ENCODE measurements around the gene PON2. TPM values are rescaled to one million over a fixed set of nuclear protein-coding genes. Genes with fewer than 3 reads are reported as not detected.
"Not testable (repeated sequence)": the region's sequence is repeated elsewhere in the genome, so short reads cannot be mapped to it uniquely, and the experiment has no call there.

PON2 gene
- total and polyA plus RNA-seq, 10 of the 15 experiments (the other 5 are each of a cell fraction or from before 2014, with no cell fraction given) = 22.9 to 127 (median 46.1) TPM

DNA sequence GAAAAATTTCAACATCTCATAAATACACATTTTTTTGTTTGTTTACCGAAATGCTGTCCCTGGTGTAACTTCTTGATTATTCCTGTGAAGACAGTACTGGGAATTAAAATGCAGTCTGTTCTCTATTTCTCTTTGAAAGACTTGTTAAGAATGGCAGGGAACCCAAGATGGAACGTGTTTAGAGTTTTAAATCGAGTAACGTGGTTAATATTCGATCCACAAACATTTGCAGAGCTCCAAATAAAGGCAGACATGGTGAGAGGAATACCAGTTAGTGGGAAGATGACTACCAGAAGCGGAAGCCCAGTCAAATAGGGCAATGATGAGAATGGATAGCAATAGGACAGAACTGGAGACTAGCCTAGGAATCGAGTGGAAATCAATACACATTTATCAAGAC is 45.3 kb downstream of the PON2 start:
- SMC1A ChIA-PET (ENCODE audit: uncharacterized antibody, unreplicated experiment) = interaction anchor here (0.8 kb wide), 1 partner anchor 87 kb away, joined by 4 read pairs; no protein-coding TSS in a partner anchor
- no peak overlapping the region for H2AFZ ChIP-seq (ENCODE audit: control insufficient read depth, low read depth, low read length)

DNA sequence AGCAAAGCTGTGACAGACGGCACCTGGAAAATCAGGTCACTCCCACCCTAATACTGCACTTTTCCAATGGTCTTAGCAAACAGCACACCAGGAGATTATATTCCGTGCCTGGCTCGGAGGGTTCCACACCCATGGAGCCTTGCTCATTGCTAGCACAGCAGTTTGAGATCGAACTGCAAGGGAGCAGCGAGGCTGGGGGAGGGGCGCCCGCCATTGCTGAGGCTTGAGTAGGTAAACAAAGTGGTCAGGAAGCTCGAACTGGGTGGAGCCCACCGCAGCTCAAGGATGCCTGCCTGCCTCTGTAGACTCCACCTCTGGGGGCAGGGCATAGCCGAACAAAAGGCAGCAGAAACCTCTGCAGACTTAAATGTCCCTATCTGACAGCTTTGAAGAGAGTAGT is 55.4 kb downstream of the PON2 start:
- H3K9me3 ChIP-seq (replicated peaks; ENCODE audit: control insufficient read depth, insufficient read depth, low read length); in situ Hi-C loops (cut with MboI); H3K36me3 ChIP-seq (ENCODE audit: control insufficient read depth in 2 of 2, insufficient read depth in 2 of 2, low read length in 1 of 2); H2AFZ ChIP-seq (ENCODE audit: control insufficient read depth, low read depth, low read length); H3K9ac ChIP-seq (ENCODE audit: control insufficient read depth, insufficient read depth, low read length); ATAC-seq; FAIRE-seq; BruUV-seq (replicated peaks); POLR2A ChIA-PET; CTCF ChIA-PET; H3K4me3 ChIP-seq; H4K20me1 ChIP-seq (ENCODE audit: control insufficient read depth, insufficient read depth); H3K4me2 ChIP-seq (ENCODE audit: control insufficient read depth, insufficient read depth); H3K27me3 ChIP-seq (replicated peaks in 1 of 2; ENCODE audit: control insufficient read depth in 2 of 2, insufficient read depth in 2 of 2, low read length in 1 of 2); SMC1A ChIA-PET (ENCODE audit: uncharacterized antibody, unreplicated experiment); intact Hi-C loops (cut with micrococcal nuclease; ENCODE audit: unreplicated experiment); DNase-seq (ENCODE audit: low read depth, low spot score); RAD21 ChIA-PET (ENCODE audit: unreplicated experiment); H3K79me2 ChIP-seq (ENCODE audit: control insufficient read depth, insufficient read depth, low read length); H3K4me1 ChIP-seq (ENCODE audit: control insufficient read depth, insufficient read depth, low read length); H3K27ac ChIP-seq (ENCODE audit: control insufficient read depth, insufficient read depth): not testable (repeated sequence)
- WGBS (ENCODE audit: insufficient coverage, insufficient replicate concordance, low lambda C conversion rate, missing lambda C conversion rate) = 34% methylated on average over 10 of the region's 10 CpGs

More for the DNA sequence above, 45.3 kb downstream of the PON2 start:
- in situ Hi-C loops (cut with MboI) (no loop called here), intact Hi-C loops (cut with micrococcal nuclease; ENCODE audit: unreplicated experiment) (no loop called here)
- Histone ChIP-seq H3K4me3 (no peak overlapping the region), H3K9ac (ENCODE audit: control insufficient read depth, insufficient read depth, low read length) (no peak overlapping the region), H3K79me2 (ENCODE audit: control insufficient read depth, insufficient read depth, low read length) (no peaks in the 10 kb centered on the region), H3K4me1 (ENCODE audit: control insufficient read depth, insufficient read depth, low read length) (no peaks in the 10 kb centered on the region), H4K20me1 (ENCODE audit: control insufficient read depth, insufficient read depth) (no peaks in the 10 kb centered on the region), H3K9me3 (replicated peaks; ENCODE audit: control insufficient read depth, insufficient read depth, low read length) (no peaks in the 10 kb centered on the region), H3K36me3 (ENCODE audit: control insufficient read depth in 2 of 2, insufficient read depth in 2 of 2, low read length in 1 of 2) (no peaks in the 10 kb centered on the region), H3K27me3 (replicated peaks in 1 of 2; ENCODE audit: control insufficient read depth in 2 of 2, insufficient read depth in 2 of 2, low read length in 1 of 2) (no peaks in the 10 kb centered on the region), H3K27ac (ENCODE audit: control insufficient read depth, insufficient read depth) (no peak overlapping the region), H3K4me2 (ENCODE audit: control insufficient read depth, insufficient read depth) (no peak overlapping the region)
- no TSS peak for BruUV-seq (replicated peaks)
- FAIRE-seq (no peak), DNase-seq (ENCODE audit: low read depth, low spot score) (no peak), ATAC-seq (no peak)
- ChIA-PET RAD21 (ENCODE audit: unreplicated experiment) (no interaction called here), CTCF (interaction anchor here (0.8 kb wide), 1 partner anchor 18 kb away, joined by 3 read pairs; no protein-coding TSS in a partner anchor), POLR2A (no interaction called here)
- WGBS (ENCODE audit: insufficient coverage, insufficient replicate concordance, low lambda C conversion rate, missing lambda C conversion rate) = 17% methylated on average over 7 of the region's 7 CpGs
- TF ChIP-seq IRF4 (IDR thresholded peaks at IDR 0.05; ENCODE audit: low read depth, low read length) (no peak), CREB1 (IDR thresholded peaks at IDR 0.05; ENCODE audit: low read depth) (no peak), ZNF207 (IDR thresholded peaks at IDR 0.05; ENCODE audit: borderline replicate concordance) (no peak), MEF2B (IDR thresholded peaks at IDR 0.05; ENCODE audit: partially characterized antibody, poor library complexity, severe bottlenecking) (no peak), JUND (IDR thresholded peaks at IDR 0.05; ENCODE audit: low read depth, low read length) (no peak), CHD1 (IDR thresholded peaks at IDR 0.05; ENCODE audit: low read depth, low read length) (no peak), NFXL1 (IDR thresholded peaks at IDR 0.05; ENCODE audit: borderline replicate concordance) (no peak)
- TF ChIP-seq, protein P1, sequence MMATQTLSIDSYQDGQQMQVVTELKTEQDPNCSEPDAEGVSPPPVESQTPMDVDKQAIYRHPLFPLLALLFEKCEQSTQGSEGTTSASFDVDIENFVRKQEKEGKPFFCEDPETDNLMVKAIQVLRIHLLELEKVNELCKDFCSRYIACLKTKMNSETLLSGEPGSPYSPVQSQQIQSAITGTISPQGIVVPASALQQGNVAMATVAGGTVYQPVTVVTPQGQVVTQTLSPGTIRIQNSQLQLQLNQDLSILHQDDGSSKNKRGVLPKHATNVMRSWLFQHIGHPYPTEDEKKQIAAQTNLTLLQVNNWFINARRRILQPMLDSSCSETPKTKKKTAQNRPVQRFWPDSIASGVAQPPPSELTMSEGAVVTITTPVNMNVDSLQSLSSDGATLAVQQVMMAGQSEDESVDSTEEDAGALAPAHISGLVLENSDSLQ (IDR thresholded peaks at IDR 0.05) = no peak
- TF ChIP-seq, protein P2, sequence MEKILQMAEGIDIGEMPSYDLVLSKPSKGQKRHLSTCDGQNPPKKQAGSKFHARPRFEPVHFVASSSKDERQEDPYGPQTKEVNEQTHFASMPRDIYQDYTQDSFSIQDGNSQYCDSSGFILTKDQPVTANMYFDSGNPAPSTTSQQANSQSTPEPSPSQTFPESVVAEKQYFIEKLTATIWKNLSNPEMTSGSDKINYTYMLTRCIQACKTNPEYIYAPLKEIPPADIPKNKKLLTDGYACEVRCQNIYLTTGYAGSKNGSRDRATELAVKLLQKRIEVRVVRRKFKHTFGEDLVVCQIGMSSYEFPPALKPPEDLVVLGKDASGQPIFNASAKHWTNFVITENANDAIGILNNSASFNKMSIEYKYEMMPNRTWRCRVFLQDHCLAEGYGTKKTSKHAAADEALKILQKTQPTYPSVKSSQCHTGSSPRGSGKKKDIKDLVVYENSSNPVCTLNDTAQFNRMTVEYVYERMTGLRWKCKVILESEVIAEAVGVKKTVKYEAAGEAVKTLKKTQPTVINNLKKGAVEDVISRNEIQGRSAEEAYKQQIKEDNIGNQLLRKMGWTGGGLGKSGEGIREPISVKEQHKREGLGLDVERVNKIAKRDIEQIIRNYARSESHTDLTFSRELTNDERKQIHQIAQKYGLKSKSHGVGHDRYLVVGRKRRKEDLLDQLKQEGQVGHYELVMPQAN (conservative IDR thresholded peaks at IDR 0.05) = no peak
